ENCODE data around the gene MAML2. TPM values are rescaled to one million over a fixed set of nuclear protein-coding genes. Genes with fewer than 3 reads are reported as not detected.

Gene MAML2
- total RNA-seq, 1 donor = 48.2 TPM

GRCh38 chr11:96357794-96358193, 14.8 kb upstream of the MAML2 start:
- Histone ChIP-seq H3K4me1 (ENCODE audit: insufficient read depth, low read length) (no peaks in the 10 kb centered on the region), H3K27me3 (ENCODE audit: insufficient read depth, low read length) (no peaks in the 10 kb centered on the region), H3K9me3 (ENCODE audit: low read depth, low read length) (no peaks in the 10 kb centered on the region), H3K4me3 (ENCODE audit: low read length) (no peak overlapping the region)

GRCh38 chr11:96356848-96357247, 13.9 kb upstream of the MAML2 start:
- H3K4me3 ChIP-seq (ENCODE audit: low read length) = no peak overlapping the region
- no peaks in the 10 kb centered on the region for H3K9me3 ChIP-seq (ENCODE audit: low read depth, low read length)
- H3K27me3 ChIP-seq (ENCODE audit: insufficient read depth, low read length) = no peaks in the 10 kb centered on the region
- no peaks in the 10 kb centered on the region for H3K4me1 ChIP-seq (ENCODE audit: insufficient read depth, low read length)

- Histone ChIP-seq H3K27me3 (ENCODE audit: insufficient read depth, low read length) (no peaks in the 10 kb centered on the region), H3K4me1 (ENCODE audit: insufficient read depth, low read length) (peaks cover 48% of the 10 kb centered on the region), H3K4me3 (ENCODE audit: low read length) (peak overlapping the region; percentile 99), H3K9me3 (ENCODE audit: low read depth, low read length) (no peaks in the 10 kb centered on the region)
These were observed 708 bp downstream of the MAML2 start for GRCh38 chr11:96342014-96342960.

GRCh38 chr11:96341211-96342013, 1.6 kb downstream of the MAML2 start:
- H3K9me3 ChIP-seq (ENCODE audit: low read depth, low read length) = no peaks in the 10 kb centered on the region
- peaks cover 50% of the 10 kb centered on the region for H3K4me1 ChIP-seq (ENCODE audit: insufficient read depth, low read length)
- no peaks in the 10 kb centered on the region for H3K27me3 ChIP-seq (ENCODE audit: insufficient read depth, low read length)
- H3K4me3 ChIP-seq (ENCODE audit: low read length) = peak overlapping the region; percentile 99

- Histone ChIP-seq H3K4me1 (ENCODE audit: insufficient read depth, low read length) (peaks cover 53% of the 10 kb centered on the region), H3K27me3 (ENCODE audit: insufficient read depth, low read length) (no peaks in the 10 kb centered on the region), H3K9me3 (ENCODE audit: low read depth, low read length) (no peaks in the 10 kb centered on the region), H3K4me3 (ENCODE audit: low read length) (peak overlapping the region; percentile 99)
These were observed 2.5 kb downstream of the MAML2 start for GRCh38 chr11:96340555-96340885.

GRCh38 chr11:96339706-96340554, 3.1 kb downstream of the MAML2 start:
- Histone ChIP-seq H3K4me1 (ENCODE audit: insufficient read depth, low read length) (peaks cover 57% of the 10 kb centered on the region), H3K4me3 (ENCODE audit: low read length) (peak overlapping the region; percentile 99), H3K27me3 (ENCODE audit: insufficient read depth, low read length) (no peaks in the 10 kb centered on the region), H3K9me3 (ENCODE audit: low read depth, low read length) (no peaks in the 10 kb centered on the region)

- Histone ChIP-seq H3K4me1 (ENCODE audit: insufficient read depth, low read length) (peaks cover 57% of the 10 kb centered on the region), H3K4me3 (ENCODE audit: low read length) (peak overlapping the region; percentile 99), H3K9me3 (ENCODE audit: low read depth, low read length) (no peaks in the 10 kb centered on the region), H3K27me3 (ENCODE audit: insufficient read depth, low read length) (no peaks in the 10 kb centered on the region)
These were observed 3.9 kb downstream of the MAML2 start for GRCh38 chr11:96338910-96339705.

- Histone ChIP-seq H3K4me1 (ENCODE audit: insufficient read depth, low read length) (peaks cover 55% of the 10 kb centered on the region), H3K4me3 (ENCODE audit: low read length) (no peak overlapping the region)
These were observed 5.2 kb downstream of the MAML2 start for GRCh38 chr11:96337541-96338431.

GRCh38 chr11:96335388-96335787, 7.6 kb downstream of the MAML2 start:
- Histone ChIP-seq H3K27me3 (ENCODE audit: insufficient read depth, low read length) (no peaks in the 10 kb centered on the region), H3K4me3 (ENCODE audit: low read length) (no peak overlapping the region), H3K4me1 (ENCODE audit: insufficient read depth, low read length) (peaks cover 67% of the 10 kb centered on the region), H3K9me3 (ENCODE audit: low read depth, low read length) (no peaks in the 10 kb centered on the region)

More at GRCh38 chr11:96337541-96338431, 5.2 kb downstream of the MAML2 start:
- Histone ChIP-seq H3K9me3 (ENCODE audit: low read depth, low read length) (no peaks in the 10 kb centered on the region), H3K27me3 (ENCODE audit: insufficient read depth, low read length) (no peaks in the 10 kb centered on the region)

GRCh38 chr11:96334219-96334618, 8.8 kb downstream of the MAML2 start:
- no peaks in the 10 kb centered on the region for H3K9me3 ChIP-seq (ENCODE audit: low read depth, low read length)
- no peak overlapping the region for H3K4me3 ChIP-seq (ENCODE audit: low read length)
- H3K27me3 ChIP-seq (ENCODE audit: insufficient read depth, low read length) = no peaks in the 10 kb centered on the region
- peaks cover 57% of the 10 kb centered on the region for H3K4me1 ChIP-seq (ENCODE audit: insufficient read depth, low read length)

- Histone ChIP-seq H3K27me3 (ENCODE audit: insufficient read depth, low read length) (no peaks in the 10 kb centered on the region), H3K9me3 (ENCODE audit: low read depth, low read length) (no peaks in the 10 kb centered on the region), H3K4me3 (ENCODE audit: low read length) (no peak overlapping the region), H3K4me1 (ENCODE audit: insufficient read depth, low read length) (peaks cover 48% of the 10 kb centered on the region)
These were observed 9.7 kb downstream of the MAML2 start for GRCh38 chr11:96333191-96333719.

- no peaks in the 10 kb centered on the region for H3K9me3 ChIP-seq (ENCODE audit: low read depth, low read length)
- H3K4me3 ChIP-seq (ENCODE audit: low read length) = no peak overlapping the region
- no peaks in the 10 kb centered on the region for H3K27me3 ChIP-seq (ENCODE audit: insufficient read depth, low read length)
- H3K4me1 ChIP-seq (ENCODE audit: insufficient read depth, low read length) = peaks cover 38% of the 10 kb centered on the region
These were observed 10.7 kb downstream of the MAML2 start for GRCh38 chr11:96332126-96332771.

GRCh38 chr11:96331699-96332116, 11.3 kb downstream of the MAML2 start:
- H3K4me3 ChIP-seq (ENCODE audit: low read length) = no peak overlapping the region
- no peaks in the 10 kb centered on the region for H3K27me3 ChIP-seq (ENCODE audit: insufficient read depth, low read length)
- peaks cover 37% of the 10 kb centered on the region for H3K4me1 ChIP-seq (ENCODE audit: insufficient read depth, low read length)

More at GRCh38 chr11:96331699-96332116, 11.3 kb downstream of the MAML2 start:
- H3K9me3 ChIP-seq (ENCODE audit: low read depth, low read length) = no peaks in the 10 kb centered on the region

Data from mononuclear cell (primary cell).